PFSK-1 (cell line): ENCODE data around the gene PDE4B.

ENCODE experiments used
- POLR2AphosphoS5 ChIP-seq: IDR thresholded peaks from 2 replicates; pipeline ENCODE4 v1.6.1; 2012; ENCODE audit warnings: low read depth, mild to moderate bottlenecking, control low read depth, low read length, moderate library complexity
- TF ChIP-seq, protein P1 (sequence below), 2 experiments: IDR thresholded peaks; 2 replicates each; pipeline versions ENCODE4 v1.6.1 to v1.8.0; 2011 to 2012; ENCODE audit warnings: low read depth in 2 of 2, low read length in 2 of 2, control low read depth in 1 of 2, inconsistent platforms in 1 of 2, mild to moderate bottlenecking in 1 of 2, moderate library complexity in 1 of 2; ENCODE audit not compliant: insufficient read depth in 1 of 2

DNA sequence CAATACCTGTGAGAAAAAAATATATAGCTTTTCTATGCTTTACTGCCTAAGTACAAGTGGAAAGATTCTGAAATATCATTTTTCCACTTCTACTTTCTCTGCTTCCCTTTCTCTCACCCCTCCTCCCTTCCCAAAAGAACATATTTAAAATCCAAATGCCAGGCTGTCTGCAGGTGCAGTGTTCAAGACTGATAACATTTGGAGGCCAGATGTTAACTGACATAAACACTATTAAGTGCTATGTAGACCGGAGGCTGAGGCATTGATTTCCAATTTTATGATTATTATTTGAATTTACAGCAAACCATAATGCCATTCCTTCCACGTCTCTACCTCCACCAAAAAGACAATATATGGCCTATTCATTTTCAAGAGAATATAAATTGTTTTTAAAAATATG is 444.3 kb downstream of the PDE4B start:
- TF ChIP-seq, protein P1, sequence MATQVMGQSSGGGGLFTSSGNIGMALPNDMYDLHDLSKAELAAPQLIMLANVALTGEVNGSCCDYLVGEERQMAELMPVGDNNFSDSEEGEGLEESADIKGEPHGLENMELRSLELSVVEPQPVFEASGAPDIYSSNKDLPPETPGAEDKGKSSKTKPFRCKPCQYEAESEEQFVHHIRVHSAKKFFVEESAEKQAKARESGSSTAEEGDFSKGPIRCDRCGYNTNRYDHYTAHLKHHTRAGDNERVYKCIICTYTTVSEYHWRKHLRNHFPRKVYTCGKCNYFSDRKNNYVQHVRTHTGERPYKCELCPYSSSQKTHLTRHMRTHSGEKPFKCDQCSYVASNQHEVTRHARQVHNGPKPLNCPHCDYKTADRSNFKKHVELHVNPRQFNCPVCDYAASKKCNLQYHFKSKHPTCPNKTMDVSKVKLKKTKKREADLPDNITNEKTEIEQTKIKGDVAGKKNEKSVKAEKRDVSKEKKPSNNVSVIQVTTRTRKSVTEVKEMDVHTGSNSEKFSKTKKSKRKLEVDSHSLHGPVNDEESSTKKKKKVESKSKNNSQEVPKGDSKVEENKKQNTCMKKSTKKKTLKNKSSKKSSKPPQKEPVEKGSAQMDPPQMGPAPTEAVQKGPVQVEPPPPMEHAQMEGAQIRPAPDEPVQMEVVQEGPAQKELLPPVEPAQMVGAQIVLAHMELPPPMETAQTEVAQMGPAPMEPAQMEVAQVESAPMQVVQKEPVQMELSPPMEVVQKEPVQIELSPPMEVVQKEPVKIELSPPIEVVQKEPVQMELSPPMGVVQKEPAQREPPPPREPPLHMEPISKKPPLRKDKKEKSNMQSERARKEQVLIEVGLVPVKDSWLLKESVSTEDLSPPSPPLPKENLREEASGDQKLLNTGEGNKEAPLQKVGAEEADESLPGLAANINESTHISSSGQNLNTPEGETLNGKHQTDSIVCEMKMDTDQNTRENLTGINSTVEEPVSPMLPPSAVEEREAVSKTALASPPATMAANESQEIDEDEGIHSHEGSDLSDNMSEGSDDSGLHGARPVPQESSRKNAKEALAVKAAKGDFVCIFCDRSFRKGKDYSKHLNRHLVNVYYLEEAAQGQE (IDR thresholded peaks at IDR 0.05; ENCODE audit: insufficient read depth in 1 of 2, low read depth in 2 of 2, low read length in 2 of 2) = no peak
- no peak for TF ChIP-seq POLR2AphosphoS5
